AG10803 (cell line): ENCODE data around the gene CTDNEP1.

Source experiments
- DNase-seq: peaks from one replicate; pipeline ENCODE4 v3.0.0; 2010; ENCODE audit warnings: low read depth
- H3K4me3 ChIP-seq: 2 replicates; pipeline ENCODE4 v1.5.1; 2011; ENCODE audit warnings: mild to moderate bottlenecking, low read length, control low read depth
- CTCF ChIP-seq: conservative IDR thresholded peaks from 2 replicates; pipeline ENCODE4 v1.5.1; 2011; ENCODE audit warnings: mild to moderate bottlenecking, low read length, control low read depth, inconsistent platforms

Gene CTDNEP1

GRCh38 chr17:7260151-7260550 lies 8.6 kb upstream of the CTDNEP1 start:
- no peak for DNase-seq
- H3K4me3 ChIP-seq: no peak overlapping the region

GRCh38 chr17:7259555-7259889 lies 8.0 kb upstream of the CTDNEP1 start:
- no peak for DNase-seq
- H3K4me3 ChIP-seq: no peak overlapping the region
- no peak for TF ChIP-seq CTCF

More at GRCh38 chr17:7260151-7260550, 8.6 kb upstream of the CTDNEP1 start:
- TF ChIP-seq CTCF: no peak

GRCh38 chr17:7258731-7259554 lies 7.4 kb upstream of the CTDNEP1 start:
- DNase-seq: peak; percentile 66
- H3K4me3 ChIP-seq: no peak overlapping the region
- TF ChIP-seq CTCF: no peak

- TF ChIP-seq CTCF: no peak
- H3K4me3 ChIP-seq: no peak overlapping the region
- DNase-seq: no peak
Measured at GRCh38 chr17:7256766-7257456, 5.4 kb upstream of the CTDNEP1 start.

- H3K4me3 ChIP-seq: no peak overlapping the region
- no peak for DNase-seq
- no peak for TF ChIP-seq CTCF
Measured at GRCh38 chr17:7254511-7254910, 3.0 kb upstream of the CTDNEP1 start.

GRCh38 chr17:7253082-7253481 lies 1.5 kb upstream of the CTDNEP1 start:
- H3K4me3 ChIP-seq: peak overlapping the region; percentile 89
- no peak for TF ChIP-seq CTCF
- no peak for DNase-seq
